LoVo (cell line): ENCODE measurements around the gene SHFL.

Source experiments
- DNase-seq: peaks from one replicate; pipeline ENCODE4 v3.0.0-alpha.2; 2016; ENCODE audit warnings: low spot score

Gene SHFL

GRCh38 chr19:10087296-10088061 is 1.4 kb downstream of the SHFL start:
- no peak for DNase-seq

- DNase-seq = no peak
Measured at GRCh38 chr19:10088949-10089554, 2.9 kb downstream of the SHFL start.

GRCh38 chr19:10089801-10090375 is 3.8 kb downstream of the SHFL start:
- no peak for DNase-seq

DNA sequence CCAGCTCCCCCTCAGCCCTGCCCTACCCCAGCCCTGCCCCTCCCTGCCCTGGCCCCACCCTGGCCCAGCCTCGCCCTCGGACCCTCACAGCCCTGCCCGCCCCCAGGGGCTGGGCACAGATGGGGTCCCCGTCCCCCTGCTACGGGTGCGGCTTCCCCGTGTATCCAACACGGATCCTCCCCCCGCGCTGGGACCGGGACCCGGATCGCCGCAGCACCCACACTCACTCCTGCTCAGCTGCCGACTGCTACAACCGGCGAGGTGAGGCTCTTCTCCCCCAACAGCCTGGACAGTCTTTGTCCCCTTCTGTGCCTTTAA is 5.2 kb downstream of the SHFL start:
- no peak for DNase-seq

- DNase-seq = no peak
Measured at GRCh38 chr19:10091895-10092641, 6.0 kb downstream of the SHFL start.

GRCh38 chr19:10092648-10093294 is 6.7 kb downstream of the SHFL start:
- DNase-seq = no peak

GRCh38 chr19:10093295-10094186 is 7.4 kb downstream of the SHFL start:
- DNase-seq = no peak

- no peak for DNase-seq
Measured at GRCh38 chr19:10095622-10095947, 9.5 kb downstream of the SHFL start.

- DNase-seq = peak; percentile 96
Measured at GRCh38 chr19:10095948-10096614, 10.0 kb downstream of the SHFL start.

DNA sequence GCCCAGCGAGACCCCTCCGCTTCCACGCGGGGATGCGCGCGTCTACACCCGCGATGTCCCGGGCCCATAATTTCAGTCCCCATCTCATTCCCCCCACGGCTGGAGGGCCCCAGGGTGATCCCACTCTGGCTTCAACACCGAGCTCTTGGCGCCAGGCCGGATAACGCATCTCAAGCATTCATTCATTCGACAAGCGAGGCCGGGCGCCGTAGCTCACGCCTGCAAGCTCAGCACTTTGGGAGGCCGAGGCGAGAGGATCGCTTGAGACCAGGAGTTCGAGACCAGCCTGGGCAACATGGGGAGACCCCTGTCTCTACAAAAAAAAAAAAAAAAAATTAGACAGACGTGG is 10.5 kb downstream of the SHFL start:
- DNase-seq = no peak

- DNase-seq = no peak
Measured at GRCh38 chr19:10100163-10100785, 14.2 kb downstream of the SHFL start.

- DNase-seq = no peak
Measured at GRCh38 chr19:10102787-10103236, 16.7 kb downstream of the SHFL start.

DNA sequence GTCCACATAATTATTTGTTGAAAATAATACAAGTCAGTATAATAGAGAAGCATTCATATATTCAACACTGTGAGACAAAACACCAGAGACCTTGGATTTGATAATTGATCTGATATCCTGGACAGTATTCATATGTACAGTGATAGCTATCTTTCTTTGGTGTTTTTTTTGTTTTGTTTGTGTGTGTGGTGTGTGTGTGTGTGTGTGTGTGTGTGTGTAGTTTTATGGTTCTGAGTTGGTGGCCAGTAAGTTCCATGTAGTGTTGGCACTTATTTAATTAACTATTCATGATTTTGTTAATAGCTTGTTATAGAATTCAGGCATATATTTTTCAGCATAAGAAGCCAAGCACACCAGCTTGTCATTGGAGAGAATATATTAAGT is 18.0 kb downstream of the SHFL start:
- DNase-seq = no peak

GRCh38 chr19:10104665-10105508 is 18.8 kb downstream of the SHFL start:
- DNase-seq = no peak

GRCh38 chr19:10105509-10106099 is 19.5 kb downstream of the SHFL start:
- no peak for DNase-seq

GRCh38 chr19:10106100-10106936 is 20.2 kb downstream of the SHFL start, which contains the start of gene PPAN:
Gene PPAN, plus strand, starts transcription at chr19:10106362. Its CDS starts 33 bp downstream, at chr19:10106395.
- DNase-seq = peak; percentile 99

- no peak for DNase-seq
Measured at GRCh38 chr19:10107254-10107653, 21.1 kb downstream of the SHFL start.

DNA sequence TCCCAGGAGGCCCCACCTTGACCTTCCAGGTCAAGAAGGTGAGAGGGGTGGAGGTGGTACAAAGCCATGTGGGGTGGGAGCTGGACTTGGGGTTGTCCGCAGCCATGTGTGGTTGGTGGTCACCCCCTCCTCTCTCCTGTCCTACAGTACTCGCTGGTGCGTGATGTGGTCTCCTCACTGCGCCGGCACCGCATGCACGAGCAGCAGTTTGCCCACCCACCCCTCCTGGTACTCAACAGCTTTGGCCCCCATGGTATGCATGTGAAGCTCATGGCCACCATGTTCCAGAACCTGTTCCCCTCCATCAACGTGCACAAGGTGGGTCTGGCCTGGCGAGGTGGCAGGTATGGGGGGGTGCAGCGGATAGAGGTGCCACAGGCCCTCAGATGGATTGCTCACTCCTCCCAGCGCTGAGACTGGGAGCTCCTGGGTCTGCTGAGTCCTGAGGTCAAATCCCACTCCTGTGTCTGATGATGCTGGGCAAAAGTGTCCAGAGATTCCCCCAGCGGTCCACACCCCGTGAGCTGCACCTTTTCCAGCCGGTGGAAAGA is 21.8 kb downstream of the SHFL start:
- DNase-seq = no peak
